H1 (cell line): Measurements from ENCODE around the gene RBM45. TPM values are rescaled to one million over a fixed set of nuclear protein-coding genes. Genes with fewer than 3 reads are reported as not detected.

Experiments used
- CTCF ChIA-PET: fragments of 300-600 bp; sonication (Branson Sonifier 250); formaldehyde crosslinking; loops from one replicate; lab custom pipeline; 2021; ENCODE audit not compliant: partially characterized antibody; lab: Charles Lee
- POLR2A ChIA-PET: fragments of 300-600 bp; sonication (Branson Sonifier 250); formaldehyde crosslinking; loops from one replicate; lab custom pipeline; 2021; ENCODE audit warnings: inconsistent platforms; ENCODE audit not compliant: partially characterized antibody; lab: Charles Lee
- DNase-seq, 2 experiments: peaks; one replicate each; pipeline versions ENCODE4 v3.0.0 to v3.0.0-alpha.2; 2010 to 2022; ENCODE audit warnings: low spot score in 2 of 2, low read depth in 1 of 2, mixed read lengths in 1 of 2
- FAIRE-seq: peaks from 2 replicates; lab custom pipeline; 2011; peaks lifted over from hg19 to GRCh38; lab: Jason Lieb, UNC
- H2AFZ ChIP-seq: 2 replicates; pipeline ENCODE4 v1.8.1; 2012; ENCODE audit warnings: low read length, inconsistent platforms
- H2AK5ac ChIP-seq: 2 replicates; pipeline ENCODE4 v1.6.1; 2013; ENCODE audit warnings: low read depth, low read length
- H2BK120ac ChIP-seq: replicated peaks from 2 replicates; pipeline ENCODE3; 2013; ENCODE audit warnings: low read depth, low read length, inconsistent platforms
- H2BK12ac ChIP-seq: 2 replicates; pipeline ENCODE4 v1.6.1; 2013; ENCODE audit warnings: low read depth, low read length
- H2BK15ac ChIP-seq: 2 replicates; pipeline ENCODE4 v1.6.1; 2013; ENCODE audit warnings: low read length
- H2BK20ac ChIP-seq: 2 replicates; pipeline ENCODE4 v1.6.1; 2013; ENCODE audit warnings: low read length
- H2BK5ac ChIP-seq: 2 replicates; pipeline ENCODE4 v1.6.1; 2013; ENCODE audit warnings: low read depth, low read length
- H3K14ac ChIP-seq: 2 replicates; pipeline ENCODE4 v1.6.1; 2013; ENCODE audit warnings: inconsistent platforms; ENCODE audit not compliant: insufficient read length
- H3K18ac ChIP-seq: 2 replicates; pipeline ENCODE4 v1.6.1; 2013; ENCODE audit warnings: low read length; ENCODE audit errors: extremely low read depth
- H3K23ac ChIP-seq: 2 replicates; pipeline ENCODE4 v1.6.1; 2013; ENCODE audit warnings: inconsistent platforms; ENCODE audit not compliant: insufficient read length
- H3K23me2 ChIP-seq: 2 replicates; pipeline ENCODE4 v1.6.1; 2013; ENCODE audit warnings: low read depth, low read length
- H3K27ac ChIP-seq: 2 replicates; pipeline ENCODE4 v1.6.1; 2011; ENCODE audit warnings: low read depth, low read length, inconsistent platforms
- H3K27me3 ChIP-seq, 4 experiments: replicated peaks in 1 of 4; 1 replicate in 1 of 4; 2 replicates in 3 of 4; pipeline versions ENCODE4 v1.6.1 to v1.8.1; 2011 to 2013; ENCODE audit warnings: low read length in 3 of 4, mild to moderate bottlenecking in 3 of 4, inconsistent platforms in 2 of 4, mixed read lengths in 2 of 4, moderate library complexity in 1 of 4; ENCODE audit not compliant: control insufficient read depth in 3 of 4, insufficient read depth in 3 of 4; ENCODE audit errors: extremely low read depth in 1 of 4
- H3K36me3 ChIP-seq, 4 experiments: 2 replicates each; pipeline versions ENCODE4 v1.6.1 to v1.8.1; 2011 to 2013; ENCODE audit warnings: mild to moderate bottlenecking in 4 of 4, low read length in 3 of 4, moderate library complexity in 2 of 4, control low read depth in 1 of 4, inconsistent platforms in 1 of 4; ENCODE audit not compliant: insufficient read depth in 4 of 4, control insufficient read depth in 2 of 4
- H3K4ac ChIP-seq: replicated peaks from 2 replicates; pipeline ENCODE3; 2013; ENCODE audit warnings: low read length, low read depth, mixed read lengths, inconsistent platforms; ENCODE audit not compliant: insufficient read length
- H3K4me1 ChIP-seq, 4 experiments: replicated peaks in 1 of 4; 1 replicate in 1 of 4; 2 replicates in 3 of 4; pipeline versions ENCODE4 v1.6.1 to v1.8.1; 2011 to 2013; ENCODE audit warnings: low read length in 3 of 4, inconsistent platforms in 2 of 4, mixed read lengths in 1 of 4; ENCODE audit not compliant: insufficient read depth in 4 of 4, control insufficient read depth in 3 of 4
- H3K4me2 ChIP-seq, 2 experiments: 2 replicates each; pipeline versions ENCODE4 v1.6.1 to v1.8.1; 2011 to 2013; ENCODE audit warnings: low read depth in 2 of 2, low read length in 2 of 2, control low read depth in 1 of 2, inconsistent platforms in 1 of 2, mild to moderate bottlenecking in 1 of 2; ENCODE audit not compliant: insufficient read depth in 1 of 2
- H3K4me3 ChIP-seq, 4 experiments: fragments of 200-600, 300-600 bp in 1 of 4; sonication (generic), shearing (Covaris generic), sonication (Bioruptor Twin) in 1 of 4; 2 replicates each; pipeline versions ENCODE4 v1.5.1 to v1.8.1; 2011 to 2016; ENCODE audit warnings: low read length in 4 of 4, low read depth in 3 of 4, control low read depth in 2 of 4, inconsistent platforms in 2 of 4, mild to moderate bottlenecking in 2 of 4, mixed read lengths in 1 of 4, moderate library complexity in 1 of 4; ENCODE audit not compliant: insufficient read depth in 2 of 4; ENCODE audit errors: extremely low read depth in 1 of 4
- H3K56ac ChIP-seq: replicated peaks from 2 replicates; pipeline ENCODE3; 2013; ENCODE audit warnings: low read depth, mild to moderate bottlenecking, mixed read lengths, low read length, inconsistent platforms; ENCODE audit not compliant: insufficient read length
- H3K79me1 ChIP-seq: 2 replicates; pipeline ENCODE4 v1.6.1; 2013; ENCODE audit warnings: low read depth, low read length, control low read depth
- H3K79me2 ChIP-seq, 2 experiments: 2 replicates each; pipeline versions ENCODE4 v1.6.1 to v1.8.1; 2012 to 2013; ENCODE audit warnings: low read length in 2 of 2, mild to moderate bottlenecking in 2 of 2, inconsistent platforms in 1 of 2; ENCODE audit not compliant: insufficient read depth in 2 of 2, control insufficient read depth in 1 of 2
- H3K9ac ChIP-seq, 4 experiments: replicated peaks in 1 of 4; 1 replicate in 1 of 4; 2 replicates in 3 of 4; pipeline versions ENCODE4 v1.6.1 to v1.8.1; 2011 to 2013; ENCODE audit warnings: low read depth in 3 of 4, low read length in 3 of 4, control low read depth in 2 of 4, mild to moderate bottlenecking in 2 of 4, moderate library complexity in 2 of 4, inconsistent platforms in 1 of 4; ENCODE audit errors: extremely low read depth in 1 of 4
- H3K9me3 ChIP-seq, 2 experiments: 2 replicates each; pipeline versions ENCODE4 v1.6.1 to v1.8.1; 2012 to 2013; ENCODE audit warnings: mild to moderate bottlenecking in 2 of 2, moderate library complexity in 2 of 2, control low read depth in 1 of 2, inconsistent platforms in 1 of 2, low read depth in 1 of 2, low read length in 1 of 2, mixed read lengths in 1 of 2; ENCODE audit not compliant: insufficient read depth in 2 of 2
- H4K20me1 ChIP-seq, 2 experiments: replicated peaks in 1 of 2; 2 replicates each; pipeline versions ENCODE3 to v1.8.1; 2011 to 2013; ENCODE audit warnings: inconsistent platforms in 2 of 2, low read length in 2 of 2, mild to moderate bottlenecking in 1 of 2; ENCODE audit not compliant: insufficient read depth in 2 of 2, control insufficient read depth in 1 of 2
- H4K5ac ChIP-seq: 2 replicates; pipeline ENCODE4 v1.6.1; 2013; ENCODE audit warnings: low read length, low read depth, mixed read lengths, inconsistent platforms; ENCODE audit not compliant: insufficient read length
- H4K8ac ChIP-seq: 2 replicates; pipeline ENCODE4 v1.8.0; 2013; ENCODE audit warnings: mild to moderate bottlenecking, moderate library complexity, low read length, inconsistent platforms; ENCODE audit not compliant: insufficient read depth; ENCODE audit errors: extremely low read depth
- H4K91ac ChIP-seq: replicated peaks from 2 replicates; pipeline ENCODE3; 2013; ENCODE audit warnings: low read length, mixed read lengths, inconsistent platforms; ENCODE audit not compliant: insufficient read length
- CTCF ChIP-seq, 3 experiments: IDR thresholded peaks; 1 replicate in 2 of 3; 2 replicates in 1 of 3; pipeline versions ENCODE4 v1.5.1 to v1.6.1; 2011; ENCODE audit warnings: low read length in 3 of 3, mild to moderate bottlenecking in 3 of 3, inconsistent platforms in 2 of 3, low read depth in 1 of 3, moderate library complexity in 1 of 3; ENCODE audit not compliant: insufficient read depth in 1 of 3; ENCODE audit errors: control extremely low read depth in 1 of 3
- KDM4A ChIP-seq: IDR thresholded peaks from one replicate; pipeline ENCODE4 v1.7.1; 2012; ENCODE audit warnings: low read depth, mild to moderate bottlenecking, moderate library complexity, low read length, inconsistent platforms; ENCODE audit not compliant: severe bottlenecking
- WGBS, 2 experiments: shearing (Covaris generic) in 1 of 2; methylation state at CpG; one replicate each; pipeline versions ENCODE4 v1.1.6 to v1.1.7; 2013 to 2015; ENCODE audit warnings: low lambda C conversion rate in 2 of 2, mixed read lengths in 2 of 2, inconsistent platforms in 1 of 2, low coverage in 1 of 2, missing lambda C conversion rate in 1 of 2; ENCODE audit not compliant: insufficient replicate concordance in 2 of 2, insufficient coverage in 1 of 2, insufficient read length in 1 of 2; ENCODE audit errors: extremely low coverage in 1 of 2, missing lambda C conversion rate in 1 of 2; 5-methylcytosine and 5-hydroxymethylcytosine counted together
- polyA plus RNA-seq, 7 experiments: library from polyadenylated mRNA; depleted of rRNA in 3 of 7; stranded (reverse) in 5 of 7; unstranded in 2 of 7; fragments of >200 nt in 5 of 7; fragments of 200-250 nt in 2 of 7; gene quantifications; 1 replicate in 5 of 7; 2 replicates in 1 of 7; 4 replicates in 1 of 7; pipeline versions ENCODE4 v1.2.1 to v1.2.3, GENCODE V29; 2011 to 2013; ENCODE audit warnings: missing spikeins in 2 of 7, mixed read lengths in 2 of 7
- total RNA-seq: library from RNA; stranded (reverse); fragmentation: NEBNext Ultra II Directional; extraction: Animal tissue kit (Norgen Biotek cat#: 25700); gene quantifications from 2 replicates; pipeline ENCODE4 v1.2.1, GENCODE V29; 2021

The RBM45 gene
- total and polyA plus RNA-seq, 2 of the 8 experiments (the other 6 are each of a cell fraction or from before 2014, with no cell fraction given): 4.7 to 10.4 TPM

- H2BK5ac ChIP-seq: no peak overlapping the region
- H3K9ac ChIP-seq: no peak overlapping the region
- H2BK20ac ChIP-seq: no peak overlapping the region
- H3K27me3 ChIP-seq: peaks cover 0 to 13% (median 11%) of the 10 kb centered on the region in 4 experiments; a peak in 4 of 7 replicates
- no peak overlapping the region for H2BK12ac ChIP-seq
- no peaks in the 10 kb centered on the region for H3K36me3 ChIP-seq
- TF ChIP-seq KDM4A (no peak), CTCF (IDR thresholded peaks at IDR 0.05; ENCODE audit: control extremely low read depth in 1 of 3, insufficient read depth in 1 of 3, low read depth in 1 of 3, low read length in 3 of 3) (no peak)
- H3K27ac ChIP-seq: no peak overlapping the region
- H3K79me2 ChIP-seq: no peaks in the 10 kb centered on the region
- H3K23me2 ChIP-seq: peaks cover 9% of the 10 kb centered on the region
- H3K14ac ChIP-seq: no peak overlapping the region
- H4K8ac ChIP-seq: no peak overlapping the region
- H2AK5ac ChIP-seq: no peak overlapping the region
- H3K23ac ChIP-seq: no peak overlapping the region
- H4K91ac ChIP-seq: no peak overlapping the region
- H3K18ac ChIP-seq: no peak overlapping the region
- H4K20me1 ChIP-seq: no peaks in the 10 kb centered on the region
- H3K4me2 ChIP-seq: no peak overlapping the region; a peak in 1 of 4 replicates
- no peak overlapping the region for H3K4me3 ChIP-seq
- no peaks in the 10 kb centered on the region for H3K79me1 ChIP-seq
- peaks cover 0 to 7% (median 1%) of the 10 kb centered on the region in 4 experiments; a peak in 2 of 7 replicates for H3K4me1 ChIP-seq
- 86% methylated on average over 8 of the region's 8 CpGs; no CpG with 5 or more reads in 1 of the 2 experiments for WGBS, 2 experiments
- no peak overlapping the region for H2BK15ac ChIP-seq
- no peak overlapping the region for H3K56ac ChIP-seq
- ChIA-PET CTCF (interaction anchor here (1.0 to 1.4 kb wide), 2 partner anchors 339 to 340 kb away, joined by 3 to 4 read pairs; no protein-coding TSS in a partner anchor), POLR2A (no interaction called here)
- H3K9me3 ChIP-seq: peaks cover 0 to 3% of the 10 kb centered on the region in 2 experiments; a peak in 1 of 4 replicates
- no peak overlapping the region for H4K5ac ChIP-seq
- H2BK120ac ChIP-seq: no peak overlapping the region
- no peak overlapping the region for H2AFZ ChIP-seq
- H3K4ac ChIP-seq: no peak overlapping the region
- DNase-seq: no peak
- FAIRE-seq: no peak
Observed at GRCh38 chr2:178074123-178075005, 37.9 kb upstream of the RBM45 start.
